COR-L47 (cell line): ENCODE results near the gene MED25.
A peak's percentile ranks its signal among the peaks of the same experiment; 100 is the strongest.

Experiments used
- DNase-seq: peaks from one replicate; lab custom pipeline; 2025; lab: John Stamatoyannopoulos, UW

MED25 gene

DNA sequence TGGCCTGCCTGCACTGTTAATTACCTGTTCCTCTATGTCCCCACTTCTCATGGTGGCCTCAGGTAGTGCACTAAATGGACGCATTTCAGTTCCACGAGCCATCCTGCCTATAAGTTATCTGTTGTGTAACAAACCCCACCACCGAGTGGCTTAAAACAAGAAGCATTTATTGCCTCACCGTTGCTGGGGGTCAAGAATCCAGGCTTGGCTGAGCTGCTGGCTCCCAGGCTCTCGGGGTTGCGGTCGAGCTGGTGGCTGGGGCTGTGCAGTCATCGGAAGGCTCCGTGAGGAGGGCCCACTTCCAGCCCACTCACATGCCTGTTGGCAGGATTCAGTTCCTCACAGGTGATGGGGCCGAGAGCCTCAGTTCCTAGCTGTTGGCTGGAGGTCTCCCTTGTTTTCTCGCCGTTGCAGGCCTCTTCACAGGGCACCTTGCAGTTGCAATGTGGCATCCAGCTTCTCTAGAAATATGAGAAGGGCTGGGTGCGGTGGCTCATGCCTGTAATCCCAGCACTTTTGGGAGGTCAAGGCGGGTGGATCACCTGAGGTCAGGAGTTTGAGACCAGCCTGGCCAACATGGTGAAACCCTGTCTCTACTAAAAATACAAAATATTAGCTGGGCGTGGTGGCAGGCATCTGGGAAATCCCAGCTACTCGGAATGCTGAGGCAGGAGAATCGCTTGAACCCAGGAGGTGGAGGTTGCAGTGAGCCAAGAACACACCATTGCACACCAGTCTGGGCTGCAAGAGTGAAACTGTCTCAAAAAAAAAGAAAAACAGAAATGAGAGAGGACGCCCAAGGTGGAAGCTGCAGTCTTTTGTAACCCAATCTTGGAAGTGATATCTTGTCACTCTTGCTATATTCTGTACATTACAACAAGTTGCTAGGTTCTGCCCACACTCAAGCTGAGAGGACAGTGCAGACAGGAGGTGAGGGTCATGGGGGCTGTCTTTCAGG, 26.3 kb downstream of the MED25 start:
- no peak for DNase-seq

DNA sequence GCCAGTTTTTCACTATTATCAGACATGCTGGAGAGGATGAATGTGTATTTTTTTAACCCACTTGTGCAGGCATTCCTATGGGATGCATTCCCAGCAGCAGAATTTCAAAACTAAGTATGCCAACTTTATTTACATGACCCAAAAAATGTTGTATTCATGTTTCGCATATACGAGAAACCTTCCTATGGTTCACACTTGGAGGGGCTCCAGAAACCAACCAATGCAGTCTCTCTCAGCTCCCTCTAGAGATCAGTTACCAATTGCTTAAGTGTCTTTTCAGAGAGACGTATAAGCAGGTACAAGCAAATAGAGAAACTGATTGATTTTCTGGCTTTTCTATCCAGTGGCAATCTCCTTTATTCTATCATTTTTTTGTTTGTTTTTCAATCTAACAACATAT, 27.3 kb downstream of the MED25 start:
- DNase-seq: no peak

- no peak for DNase-seq
These were observed 28.3 kb downstream of the MED25 start for GRCh38 chr19:49846408-49846807.

DNA sequence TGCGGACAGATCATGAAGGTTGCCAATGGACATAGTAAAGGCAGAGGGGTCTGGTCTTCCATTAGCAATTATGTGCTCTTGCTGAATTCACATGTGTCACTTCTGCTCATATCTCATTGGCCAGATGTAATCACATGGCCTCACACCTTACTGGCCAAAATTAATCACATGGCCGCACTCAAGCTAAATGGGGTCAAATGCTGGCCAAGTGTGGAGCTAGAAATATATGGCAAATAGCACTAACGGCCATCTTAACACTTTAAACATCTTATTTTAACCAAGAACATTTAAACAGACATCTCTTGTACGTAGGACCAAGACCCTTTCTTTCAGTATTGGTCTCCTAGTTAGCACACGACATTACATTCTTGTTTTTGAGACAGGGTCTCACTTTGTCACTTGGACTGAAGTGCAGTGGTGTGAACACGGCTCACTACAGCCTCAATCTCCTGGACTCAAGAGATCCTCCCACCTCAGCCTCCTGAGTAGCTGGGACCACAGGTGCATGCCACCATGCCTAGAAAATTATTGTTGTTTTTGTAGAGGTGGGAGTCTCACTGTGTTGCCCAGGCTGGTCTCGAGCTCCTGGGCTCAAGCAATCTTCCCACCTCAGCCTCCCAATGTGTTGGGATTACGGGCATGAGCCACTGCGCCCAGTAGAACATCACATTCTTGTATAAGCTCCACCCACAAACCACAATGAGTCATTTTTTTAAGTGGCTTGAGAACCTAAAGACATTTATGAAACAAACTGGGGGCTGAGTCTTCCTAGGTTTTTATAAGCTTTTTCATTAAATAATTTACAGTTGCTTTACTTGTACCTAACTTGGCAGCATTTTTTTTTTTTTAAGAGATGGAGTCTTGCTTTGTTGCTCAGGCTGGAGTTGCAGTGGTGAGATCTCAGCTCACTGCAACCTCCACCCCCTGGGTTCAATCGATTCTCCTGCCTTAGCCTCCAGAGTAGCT, 29.9 kb downstream of the MED25 start:
- no peak for DNase-seq

GRCh38 chr19:49848938-49849337, 30.8 kb downstream of the MED25 start:
- no peak for DNase-seq

GRCh38 chr19:49849433-49850220, 31.5 kb downstream of the MED25 start:
- no peak for DNase-seq

- no peak for DNase-seq
These were observed 32.1 kb downstream of the MED25 start for GRCh38 chr19:49850221-49850486.

GRCh38 chr19:49850487-49851342, 32.6 kb downstream of the MED25 start, which contains the start of gene PTOV1:
TSS of gene PTOV1 (plus strand) at chr19:49851159.
- peak; percentile 87 for DNase-seq

GRCh38 chr19:49851456-49852259, 33.6 kb downstream of the MED25 start:
- peak; percentile 32 for DNase-seq

DNA sequence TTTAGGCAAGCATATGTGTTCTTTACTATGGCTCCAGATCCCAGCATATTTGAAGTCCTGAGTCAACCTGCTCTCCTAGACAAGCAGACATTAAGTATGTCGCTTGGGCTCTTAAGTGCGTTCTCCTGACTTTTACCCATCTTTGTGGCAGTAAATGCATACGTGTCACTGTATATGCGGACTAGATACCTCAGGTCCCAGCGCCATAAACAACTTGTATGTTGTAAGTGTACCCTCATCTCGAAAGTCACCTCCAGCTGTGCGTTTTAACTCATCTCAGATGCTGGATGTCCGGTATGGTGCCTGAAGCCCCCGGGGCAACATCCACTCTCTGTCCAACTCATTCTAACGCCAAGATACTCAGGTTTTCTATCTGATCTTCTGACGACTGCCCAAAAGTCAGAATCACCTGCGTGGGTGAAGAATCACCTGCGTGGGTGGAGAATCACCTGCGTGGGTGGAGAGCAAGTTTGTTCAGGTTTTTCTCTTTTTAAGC, 34.6 kb downstream of the MED25 start:
- no peak for DNase-seq

DNA sequence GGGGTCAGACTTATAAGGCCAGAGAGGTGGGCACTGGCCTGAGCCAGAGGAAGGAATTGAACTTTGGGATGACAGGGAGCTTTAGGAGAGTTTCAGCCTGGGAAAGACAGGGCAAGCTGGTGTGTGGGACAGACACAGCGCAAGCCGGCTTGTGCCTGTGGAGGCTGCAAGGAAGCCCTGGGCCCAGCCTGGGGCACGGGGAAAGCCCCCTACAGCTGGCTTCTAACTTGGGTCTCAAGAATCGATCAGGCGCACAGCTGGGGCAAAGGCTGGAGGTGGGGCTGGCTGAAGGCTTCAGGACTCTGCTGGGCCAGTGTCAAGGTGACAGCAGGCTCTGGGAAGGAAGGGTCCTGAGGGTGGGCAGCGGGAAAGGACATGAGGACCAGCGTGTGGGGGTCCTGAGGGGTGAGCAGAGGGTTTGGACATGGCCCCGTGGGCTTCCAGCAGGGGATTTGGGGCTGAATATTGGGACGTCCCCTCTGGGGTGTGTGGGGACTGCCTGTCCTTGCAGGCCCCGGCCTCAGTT, 35.8 kb downstream of the MED25 start:
- DNase-seq: no peak

DNA sequence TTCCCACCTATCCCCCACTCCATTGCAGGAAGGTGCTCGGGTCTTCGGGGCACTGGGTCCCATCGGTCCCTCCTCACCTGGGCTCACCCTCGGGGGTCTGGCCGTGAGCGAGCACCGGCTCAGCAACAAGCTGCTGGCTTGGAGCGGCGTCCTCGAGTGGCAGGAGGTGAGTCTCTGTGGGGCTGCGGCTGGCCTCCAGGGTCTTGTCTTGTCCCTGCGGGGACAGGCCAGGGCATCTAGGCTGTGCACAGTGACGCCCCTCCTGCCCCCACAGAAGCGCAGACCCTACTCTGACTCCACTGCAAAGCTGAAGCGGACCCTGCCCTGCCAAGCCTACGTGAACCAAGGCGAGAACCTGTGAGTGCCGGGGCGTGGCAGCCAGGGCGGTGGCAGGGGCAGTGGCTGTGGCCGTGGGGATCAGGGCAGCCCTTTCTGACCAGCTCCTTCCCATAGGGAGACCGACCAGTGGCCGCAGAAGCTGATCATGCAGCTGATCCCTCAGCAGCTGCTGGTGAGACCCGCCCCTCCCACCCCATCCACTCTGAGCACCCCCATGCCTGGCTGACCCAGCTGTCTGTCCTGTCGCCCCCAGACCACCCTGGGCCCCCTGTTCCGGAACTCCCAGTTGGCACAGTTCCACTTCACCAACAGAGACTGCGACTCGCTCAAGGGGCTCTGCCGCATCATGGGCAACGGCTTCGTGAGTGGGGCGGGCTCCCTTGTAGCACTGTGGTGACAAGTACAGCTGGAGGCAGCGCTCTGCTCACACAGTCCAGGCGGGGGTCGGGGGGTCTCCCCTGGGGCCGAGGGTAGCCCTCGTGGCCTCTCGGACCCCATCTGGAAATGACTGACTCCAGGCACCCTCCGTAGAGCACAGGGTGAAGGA, 36.5 kb downstream of the MED25 start:
- DNase-seq: no peak

DNA sequence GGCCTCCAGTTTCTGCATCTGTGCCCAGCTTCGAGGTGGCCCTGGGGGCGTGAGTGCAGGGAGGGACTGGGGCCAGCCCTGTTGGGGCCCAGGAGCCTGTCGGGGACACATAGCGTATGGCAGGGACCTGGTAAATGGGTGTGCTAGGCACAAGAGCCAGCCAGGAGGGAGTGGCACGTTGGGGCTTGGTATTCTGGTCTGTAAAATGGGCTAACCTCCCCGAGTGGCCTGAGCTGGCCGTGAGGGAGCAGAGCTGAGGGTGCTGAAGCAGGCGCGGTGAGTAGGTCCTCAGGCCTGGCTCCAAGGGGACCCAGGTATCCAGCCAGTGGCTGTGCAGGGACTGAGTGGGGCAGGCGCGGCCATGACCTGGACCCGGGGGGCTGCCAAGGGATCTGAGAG, 37.2 kb downstream of the MED25 start:
- DNase-seq: no peak

- no peak for DNase-seq
These were observed 37.8 kb downstream of the MED25 start for GRCh38 chr19:49855676-49856573.

- DNase-seq: no peak
These were observed 38.5 kb downstream of the MED25 start for GRCh38 chr19:49856574-49857021.

GRCh38 chr19:49857061-49857837, 39.2 kb downstream of the MED25 start:
- DNase-seq: no peak

GRCh38 chr19:49857838-49858087, 39.7 kb downstream of the MED25 start:
- no peak for DNase-seq
